Tibial nerve (tissue), 3 donors: ENCODE results near the gene MON1A.

Source experiments
- CTCF ChIP-seq, 5 experiments: fragments of 200-600 bp in 3 of 5; fragments of 450-650 bp in 2 of 5; sonication (generic) in 3 of 5; IDR thresholded peaks; one replicate each; pipeline ENCODE4 v1.5.1; 2016 to 2019; ENCODE audit warnings: antibody characterized with exemption in 5 of 5, mild to moderate bottlenecking in 3 of 5, moderate library complexity in 2 of 5
- POLR2A ChIP-seq, 2 donors: fragments of 450-650 bp; IDR thresholded peaks; one replicate each; pipeline ENCODE4 v1.6.1; 2017; ENCODE audit warnings: antibody characterized with exemption in 2 of 2, mild to moderate bottlenecking in 2 of 2, moderate library complexity in 2 of 2

GRCh38 chr3:49869525-49870126 lies 60.0 kb downstream of the MON1A start, which contains the start of gene CAMKV:
- TF ChIP-seq CTCF (IDR thresholded peaks at IDR 0.05) (no peak), POLR2A (IDR thresholded peaks at IDR 0.05) (no peak)
